A549 (cell line): Measurements from ENCODE around the gene MAP2K7. TPM values are rescaled to one million over a fixed set of nuclear protein-coding genes. Genes with fewer than 3 reads are reported as not detected.

ENCODE experiments used
- ATAC-seq, 2 experiments: fragments of 200-7000 bp in 1 of 2; fragments of >200 bp in 1 of 2; cut with Nextera tagmentation in 1 of 2; cut with Tn5 transposase in 1 of 2; 3 replicates each; pipeline versions ENCODE4 v1.8.0 to v1.9.1; 2018 to 2020; ENCODE audit warnings: mild to moderate bottlenecking in 1 of 2, moderate library complexity in 1 of 2
- CTCF ChIA-PET: fragments of 300-600 bp; sonication (Branson Sonifier 250); formaldehyde crosslinking; extraction: SDS; loops from one replicate; lab custom pipeline; 2021; ENCODE audit warnings: antibody characterized with exemption, inconsistent platforms; lab: Yijun Ruan, JAX
- POLR2A ChIA-PET: fragments of 350-600 bp; formaldehyde crosslinking; extraction: SDS; loops from one replicate; lab custom pipeline; 2021; ENCODE audit warnings: antibody characterized with exemption, inconsistent platforms; lab: Yijun Ruan, JAX
- DNase-seq, 2 experiments: peaks; one replicate each; pipeline versions ENCODE4 v3.0.0 to v3.0.0-alpha.2; 2011 to 2016; ENCODE audit warnings: low read depth in 1 of 2, low spot score in 1 of 2
- FAIRE-seq: peaks from 2 replicates; lab custom pipeline; 2011; peaks lifted over from hg19 to GRCh38; lab: Jason Lieb, UNC
- H3K27ac ChIP-seq, 2 experiments: fragments of >200 bp; sonication (Bioruptor Twin); formaldehyde crosslinking; 3 replicates each; pipeline ENCODE4 v1.5.1; 2016 to 2017
- H3K4me1 ChIP-seq: fragments of >200 bp; sonication (Bioruptor Twin); formaldehyde crosslinking; 3 replicates; pipeline ENCODE4 v1.6.1; 2016
- H3K4me2 ChIP-seq: fragments of >200 bp; sonication (Bioruptor Twin); formaldehyde crosslinking; 3 replicates; pipeline ENCODE4 v1.6.1; 2016
- H3K4me3 ChIP-seq: fragments of >200 bp; sonication (Bioruptor Twin); formaldehyde crosslinking; 3 replicates; pipeline ENCODE4 v1.5.1; 2016
- H3K9me3 ChIP-seq: fragments of >200 bp; sonication (Bioruptor Twin); formaldehyde crosslinking; 3 replicates; pipeline ENCODE4 v1.6.1; 2016
- CTCF ChIP-seq: fragments of >200 bp; sonication (Bioruptor Twin); formaldehyde crosslinking; IDR thresholded peaks from 3 replicates; pipeline ENCODE4 v1.5.1; 2016
- E2F6 ChIP-seq: IDR thresholded peaks from 2 replicates; pipeline ENCODE4 v1.6.1; 2012; ENCODE audit warnings: low read depth, borderline replicate concordance
- EHF ChIP-seq: fragments of 250-450 bp; sonication (Bioruptor Pico); IDR thresholded peaks from 2 replicates; pipeline ENCODE4 v1.5.0; 2020; ENCODE audit warnings: mild to moderate bottlenecking
- FOXS1 ChIP-seq: fragments of 250-450 bp; sonication (Bioruptor Pico); IDR thresholded peaks from 2 replicates; pipeline ENCODE4 v1.5.0; 2020; ENCODE audit warnings: mild to moderate bottlenecking, moderate library complexity
- GATA3 ChIP-seq: IDR thresholded peaks from 2 replicates; pipeline ENCODE4 v1.6.1; 2012; ENCODE audit warnings: borderline replicate concordance
- HES2 ChIP-seq: fragments of >200 bp; sonication (Bioruptor Twin); formaldehyde crosslinking; IDR thresholded peaks from 2 replicates; pipeline ENCODE4 v1.6.1; 2016
- HMGXB4 ChIP-seq: fragments of 250-450 bp; sonication (Bioruptor Pico); IDR thresholded peaks from 2 replicates; pipeline ENCODE4 v1.5.0; 2021; ENCODE audit warnings: mild to moderate bottlenecking, moderate library complexity, borderline replicate concordance
- HOXB13 ChIP-seq: fragments of 250-450 bp; sonication (Bioruptor Pico); IDR thresholded peaks from 2 replicates; pipeline ENCODE4 v1.5.0; 2020; ENCODE audit warnings: low read depth, mild to moderate bottlenecking, moderate library complexity
- KDM1A ChIP-seq: fragments of 200-600 bp; sonication (generic); IDR thresholded peaks from 2 replicates; pipeline ENCODE4 v1.6.1; 2016; ENCODE audit warnings: low read depth, mild to moderate bottlenecking
- MAFK ChIP-seq: fragments of 450-650 bp; IDR thresholded peaks from 2 replicates; pipeline ENCODE4 v1.6.1; 2014; ENCODE audit not compliant: partially characterized antibody
- MAX ChIP-seq: IDR thresholded peaks from 2 replicates; pipeline ENCODE4 v1.6.1; 2012
- NFE2L2 ChIP-seq: fragments of 150-350 bp; conservative IDR thresholded peaks from 2 replicates; pipeline ENCODE4 v1.6.1; 2014; ENCODE audit warnings: low read length
- POLR2AphosphoS2 ChIP-seq: conservative IDR thresholded peaks from 2 replicates; pipeline ENCODE4 v1.6.1; 2012; ENCODE audit warnings: low read length, improper control_type of control experiment, inconsistent platforms
- SMC3 ChIP-seq: fragments of >200 bp; sonication (Bioruptor Twin); formaldehyde crosslinking; IDR thresholded peaks from 3 replicates; pipeline ENCODE4 v1.6.1; 2018; ENCODE audit warnings: inconsistent platforms
- ZC3H11A ChIP-seq: fragments of 450-650 bp; IDR thresholded peaks from 2 replicates; pipeline ENCODE4 v1.6.1; 2014; ENCODE audit warnings: antibody characterized with exemption, mild to moderate bottlenecking
- ZFP36 ChIP-seq: fragments of 450-650 bp; IDR thresholded peaks from 2 replicates; pipeline ENCODE4 v1.6.1; 2014; ENCODE audit warnings: borderline replicate concordance; ENCODE audit not compliant: partially characterized antibody
- WGBS: methylation state at CpG from one replicate; pipeline ENCODE4 v1.1.6; 2017; ENCODE audit errors: missing lambda C conversion rate; 5-methylcytosine and 5-hydroxymethylcytosine counted together
- polyA plus RNA-seq, 4 experiments: library from polyadenylated mRNA; depleted of rRNA in 3 of 4; stranded (reverse); fragments of >200 nt; fragmentation: RNase III in 1 of 4; extraction: RNeasy Plus Mini Kit Qiagen cat#74134 plus additional on column Dnase treatment in 1 of 4; gene quantifications; 2 replicates in 3 of 4; 3 replicates in 1 of 4; pipeline ENCODE4 v1.2.3, GENCODE V29; 2011 to 2017

Gene MAP2K7
- polyA plus RNA-seq, 2 of the 4 experiments (the other 2 are of a cell fraction) = 5.5 to 19.4 TPM

GRCh38 chr19:7921967-7922835 is 18.5 kb downstream of the MAP2K7 start:
- no peak for ATAC-seq
- TF ChIP-seq ZC3H11A = no peak
- no peak for TF ChIP-seq NFE2L2
- no peak for TF ChIP-seq KDM1A
- TF ChIP-seq, all 56 proteins: peak for 0
- Histone ChIP-seq H3K4me3 (no peak overlapping the region), H3K9me3 (no peaks in the 10 kb centered on the region), H3K4me2 (no peak overlapping the region), H3K4me1 (peaks cover 18% of the 10 kb centered on the region), H3K27ac (no peak overlapping the region)
- POLR2A ChIA-PET = no interaction called here
- FAIRE-seq = no peak
- 94% methylated on average over 11 of the region's 31 CpGs for WGBS
- CTCF ChIA-PET = interaction anchor here (0.5 to 2.7 kb wide), 6 partner anchors 19 to 72 kb away, joined by 3 to 17 read pairs (median 6); partner anchors contain the start of genes MAP2K7 and TIMM44
- DNase-seq = no peak

GRCh38 chr19:7922836-7923195 is 19.1 kb downstream of the MAP2K7 start:
- H3K4me3 ChIP-seq = no peak overlapping the region
- TF ChIP-seq CTCF = no peak
- no peak for TF ChIP-seq EHF (CRISPR knock-in tag)
- TF ChIP-seq FOXS1 = no peak
- no peak for TF ChIP-seq MAX
- TF ChIP-seq POLR2AphosphoS2 = no peak
- no peak for TF ChIP-seq ZFP36
- no peak for TF ChIP-seq HMGXB4 (CRISPR knock-in tag)
- TF ChIP-seq HOXB13 (CRISPR knock-in tag) = no peak
- no peak for TF ChIP-seq GATA3
- TF ChIP-seq SMC3 = no peak
- TF ChIP-seq E2F6 = no peak
- TF ChIP-seq HES2 = no peak
- TF ChIP-seq MAFK = no peak
- POLR2A ChIA-PET = no interaction called here
- no peaks in the 10 kb centered on the region for H3K9me3 ChIP-seq
- H3K4me1 ChIP-seq = peaks cover 15% of the 10 kb centered on the region
- 87% methylated on average over 7 of the region's 8 CpGs for WGBS
- FAIRE-seq (no peak), ATAC-seq (no peak), DNase-seq (no peak)
- CTCF ChIA-PET = interaction anchor here (1.0 to 2.5 kb wide), 4 partner anchors 19 to 70 kb away, joined by 3 to 17 read pairs (median 6); partner anchors contain the start of genes MAP2K7 and TIMM44
- H3K4me2 ChIP-seq = no peak overlapping the region
- H3K27ac ChIP-seq = no peak overlapping the region
